Mammary epithelial cell (primary cell): ENCODE results near the gene TACC3.

Experiments
- EZH2 ChIP-seq: IDR thresholded peaks from 2 replicates; pipeline ENCODE4 v1.6.1; 2012; ENCODE audit warnings: low read length, inconsistent platforms, borderline replicate concordance
- TF ChIP-seq, protein P1 (sequence below), 2 donors: IDR thresholded peaks in 1 of 2; conservative IDR thresholded peaks in 1 of 2; 2 replicates each; pipeline ENCODE4 v1.5.1; 2011 to 2012; ENCODE audit warnings: inconsistent platforms in 2 of 2, low read length in 2 of 2, mild to moderate bottlenecking in 2 of 2, control low read depth in 1 of 2, low read depth in 1 of 2; ENCODE audit not compliant: insufficient read depth in 1 of 2; ENCODE audit errors: extremely low read depth in 1 of 2

DNA sequence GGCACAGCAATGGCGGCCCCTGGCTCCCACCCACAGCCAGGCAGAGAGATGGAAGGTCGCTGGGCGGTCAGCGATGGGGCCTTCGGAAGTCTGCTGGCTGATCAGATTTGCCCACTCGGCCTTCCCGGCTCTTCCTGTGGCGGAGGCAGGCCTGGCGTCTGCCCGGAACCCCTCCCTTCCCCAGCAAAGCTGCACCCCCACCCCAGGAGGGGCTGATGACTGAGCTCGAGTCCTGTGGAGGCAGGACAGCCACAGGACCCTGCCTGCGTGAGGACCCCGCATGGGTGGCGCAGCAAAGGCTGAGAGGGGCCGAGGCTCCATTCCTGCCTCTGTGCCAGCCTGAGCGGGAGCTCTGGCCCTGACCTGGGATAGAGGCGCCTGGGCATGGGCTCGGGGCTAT lies 34.8 kb downstream of the TACC3 start:
- TF ChIP-seq, protein P1, sequence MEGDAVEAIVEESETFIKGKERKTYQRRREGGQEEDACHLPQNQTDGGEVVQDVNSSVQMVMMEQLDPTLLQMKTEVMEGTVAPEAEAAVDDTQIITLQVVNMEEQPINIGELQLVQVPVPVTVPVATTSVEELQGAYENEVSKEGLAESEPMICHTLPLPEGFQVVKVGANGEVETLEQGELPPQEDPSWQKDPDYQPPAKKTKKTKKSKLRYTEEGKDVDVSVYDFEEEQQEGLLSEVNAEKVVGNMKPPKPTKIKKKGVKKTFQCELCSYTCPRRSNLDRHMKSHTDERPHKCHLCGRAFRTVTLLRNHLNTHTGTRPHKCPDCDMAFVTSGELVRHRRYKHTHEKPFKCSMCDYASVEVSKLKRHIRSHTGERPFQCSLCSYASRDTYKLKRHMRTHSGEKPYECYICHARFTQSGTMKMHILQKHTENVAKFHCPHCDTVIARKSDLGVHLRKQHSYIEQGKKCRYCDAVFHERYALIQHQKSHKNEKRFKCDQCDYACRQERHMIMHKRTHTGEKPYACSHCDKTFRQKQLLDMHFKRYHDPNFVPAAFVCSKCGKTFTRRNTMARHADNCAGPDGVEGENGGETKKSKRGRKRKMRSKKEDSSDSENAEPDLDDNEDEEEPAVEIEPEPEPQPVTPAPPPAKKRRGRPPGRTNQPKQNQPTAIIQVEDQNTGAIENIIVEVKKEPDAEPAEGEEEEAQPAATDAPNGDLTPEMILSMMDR (conservative IDR thresholded peaks at IDR 0.05 in 1 of 2, IDR thresholded peaks at IDR 0.05 in 1 of 2; ENCODE audit: extremely low read depth in 1 of 2, insufficient read depth in 1 of 2, low read depth in 1 of 2, low read length in 2 of 2) = no peak
- no peak for TF ChIP-seq EZH2
